ENCODE data around the gene MAP4K3.
"Not testable (repeated sequence)": the region's sequence is repeated elsewhere in the genome, so short reads cannot be mapped to it uniquely, and the experiment has no call there.

Gene MAP4K3

DNA sequence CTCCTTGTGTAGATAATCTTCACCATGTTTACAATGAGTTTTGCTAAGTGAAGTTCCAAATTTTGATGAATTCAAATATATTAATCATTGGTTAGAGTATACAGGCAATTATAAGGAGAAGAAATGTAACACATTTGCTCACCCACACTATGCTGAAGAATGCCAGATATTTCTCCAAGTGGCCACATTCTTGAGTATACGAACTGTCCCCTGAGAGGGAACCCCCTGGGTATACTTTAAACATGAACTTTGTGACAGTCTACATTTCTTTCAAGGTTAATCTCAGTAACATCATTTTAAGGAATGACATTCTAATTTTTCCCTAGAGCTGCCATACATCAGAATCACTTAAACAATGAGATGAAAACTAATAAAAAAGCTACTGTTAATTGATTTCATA lies 153.5 kb downstream of the MAP4K3 start:
- DNase-seq (ENCODE audit: low spot score in 2 of 2) (no peak), ATAC-seq (no peak)
- Mint-ChIP-seq H3K27ac (no peak overlapping the region), H3K4me3 (no peak overlapping the region), H3K36me3 (peaks cover 25% of the 10 kb centered on the region), H3K9me3 (no peaks in the 10 kb centered on the region), H3K4me1 (no peaks in the 10 kb centered on the region)

DNA sequence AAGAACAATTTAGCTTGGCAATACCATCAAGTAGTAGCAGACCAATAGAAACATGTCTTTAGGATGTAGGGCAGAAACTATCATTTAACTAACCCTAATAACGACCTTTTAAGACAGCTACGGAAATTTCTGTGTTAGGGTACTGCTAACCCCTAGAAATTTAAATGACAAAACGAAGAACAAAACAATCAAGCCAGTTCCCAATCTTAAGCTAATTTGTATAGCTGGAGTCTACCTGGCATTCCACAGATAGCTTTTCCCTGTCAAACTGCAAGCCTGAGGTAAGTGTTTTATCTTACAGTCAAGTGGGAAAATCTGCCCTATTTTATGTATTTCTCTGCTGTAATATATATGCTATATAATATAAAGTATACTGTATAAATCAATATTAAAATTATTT lies 155.7 kb downstream of the MAP4K3 start:
- Mint-ChIP-seq H3K9me3 (no peaks in the 10 kb centered on the region), H3K36me3 (peaks cover 21% of the 10 kb centered on the region), H3K27ac (no peak overlapping the region), H3K4me3 (no peak overlapping the region), H3K4me1 (no peaks in the 10 kb centered on the region)
- no peak for DNase-seq (ENCODE audit: low spot score in 2 of 2)
- ATAC-seq = no peak

DNA sequence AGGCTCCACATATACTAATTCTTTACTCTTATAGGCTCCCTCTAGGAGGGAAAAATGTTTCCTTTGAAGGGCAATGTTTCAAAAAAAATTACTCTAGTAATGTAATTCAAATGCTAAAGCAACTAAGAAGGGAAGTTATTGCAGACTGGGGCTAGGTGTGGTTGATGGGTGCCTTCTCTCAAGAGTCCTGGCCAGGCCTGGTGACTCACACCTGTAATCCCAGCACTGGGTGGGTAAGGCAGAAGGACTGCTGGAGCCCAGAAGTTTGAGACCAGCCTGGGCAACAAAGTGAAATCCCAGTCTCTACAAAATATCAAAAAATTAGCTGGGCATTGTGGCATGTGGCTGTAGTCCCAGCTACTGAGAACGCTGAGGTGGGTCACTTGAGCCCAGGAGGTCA lies 162.1 kb downstream of the MAP4K3 start:
- Mint-ChIP-seq H3K36me3 (peaks cover 44% of the 10 kb centered on the region), H3K9me3 (no peaks in the 10 kb centered on the region), H3K27ac (no peak overlapping the region), H3K4me3 (no peak overlapping the region), H3K4me1 (no peaks in the 10 kb centered on the region)
- ATAC-seq = no peak
- no peak for DNase-seq (ENCODE audit: low spot score in 2 of 2)

DNA sequence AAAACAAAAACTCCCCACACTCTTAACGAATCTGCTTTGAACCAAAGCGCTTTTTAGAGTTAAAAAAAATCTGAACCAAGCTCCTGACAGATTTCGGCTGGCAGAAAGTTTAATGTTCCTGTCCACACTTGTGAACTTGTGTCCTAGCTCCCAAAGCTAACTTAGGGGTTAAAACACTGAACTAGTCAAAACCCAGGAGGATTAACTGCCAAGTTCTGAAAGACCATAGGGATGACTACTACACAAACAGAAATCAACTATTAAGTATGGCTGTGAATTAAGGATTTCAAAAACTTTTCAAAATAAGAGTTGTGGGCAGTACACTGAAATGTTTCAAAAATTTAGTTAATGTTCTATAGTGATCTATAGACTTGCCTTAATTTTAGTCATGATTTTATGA lies 167.1 kb downstream of the MAP4K3 start:
- Mint-ChIP-seq H3K4me1 (peaks cover 17% of the 10 kb centered on the region), H3K4me3 (no peak overlapping the region), H3K9me3 (no peaks in the 10 kb centered on the region), H3K27ac (no peak overlapping the region), H3K36me3 (peaks cover 32% of the 10 kb centered on the region)
- ATAC-seq (no peak), DNase-seq (ENCODE audit: low spot score in 2 of 2) (no peak)

DNA sequence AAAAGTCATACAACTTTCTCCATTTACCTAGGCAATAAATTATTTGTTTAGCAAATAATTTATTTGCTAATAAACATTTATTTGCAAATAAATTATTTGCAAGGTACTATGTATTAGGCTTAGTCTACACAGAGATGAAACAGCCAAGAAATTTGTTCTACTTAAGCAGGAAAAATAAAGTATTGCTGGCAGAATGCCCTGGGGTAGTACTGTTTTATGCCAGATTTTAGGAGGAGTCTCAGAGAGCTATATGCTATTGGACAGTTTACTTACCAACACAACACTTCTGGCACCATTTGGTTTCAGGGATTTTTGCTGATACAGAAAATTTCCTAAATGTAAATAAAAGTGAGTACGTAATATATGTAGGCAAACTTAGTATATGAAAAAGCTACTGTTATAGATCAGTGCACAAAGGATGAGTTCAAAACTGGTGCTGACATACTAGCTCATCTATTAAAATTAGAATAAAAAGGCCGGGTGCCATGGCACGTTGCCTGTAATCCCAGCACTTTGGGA lies 170.1 kb downstream of the MAP4K3 start:
- Mint-ChIP-seq H3K9me3 (no peaks in the 10 kb centered on the region), H3K4me3 (no peak overlapping the region), H3K27ac (peak overlapping the region; percentile 23), H3K4me1 (peaks cover 21% of the 10 kb centered on the region), H3K36me3 (peaks cover 22% of the 10 kb centered on the region)
- ATAC-seq (no peak), DNase-seq (ENCODE audit: low spot score in 2 of 2) (no peak)

DNA sequence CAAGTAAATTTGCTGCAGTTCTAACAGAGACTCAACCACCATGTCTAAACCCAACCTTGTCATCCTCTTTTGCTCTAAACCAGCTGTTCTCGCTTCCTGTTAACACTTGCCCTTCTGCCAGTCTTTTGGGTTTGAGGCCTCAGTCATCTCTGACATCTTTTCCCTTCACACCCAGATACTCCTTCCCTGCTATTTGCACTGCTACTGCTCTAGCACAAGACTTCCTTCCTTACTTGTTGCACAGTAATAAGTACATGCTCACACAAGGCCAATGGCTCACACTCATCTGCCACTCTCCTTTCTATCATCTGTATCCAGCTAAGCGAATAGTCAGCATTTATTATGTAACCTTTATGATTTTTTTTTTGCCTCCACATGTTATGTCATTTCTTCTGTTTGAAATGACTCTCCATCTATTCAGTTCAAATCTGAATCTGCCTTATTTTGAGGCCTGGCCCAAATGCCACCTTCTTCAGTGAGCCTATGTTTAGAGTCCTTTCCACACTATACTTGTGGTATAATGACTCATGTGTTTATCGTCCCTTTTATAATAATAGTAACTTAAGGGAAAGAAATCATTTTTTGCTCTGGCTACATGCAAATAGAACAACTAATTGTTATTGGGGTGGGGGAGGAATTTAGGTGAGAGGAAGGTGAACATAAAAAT lies 170.8 kb downstream of the MAP4K3 start:
- ATAC-seq (peak; percentile 94), DNase-seq (ENCODE audit: low spot score in 2 of 2) (peak; percentile 3 to 67)
- H3K36me3 Mint-ChIP-seq = peaks cover 21% of the 10 kb centered on the region
- no peaks in the 10 kb centered on the region for H3K9me3 Mint-ChIP-seq
- peak overlapping the region; percentile 23 for H3K27ac Mint-ChIP-seq
- peak overlapping the region; percentile 1 for H3K4me3 Mint-ChIP-seq
- peaks cover 21% of the 10 kb centered on the region for H3K4me1 Mint-ChIP-seq

DNA sequence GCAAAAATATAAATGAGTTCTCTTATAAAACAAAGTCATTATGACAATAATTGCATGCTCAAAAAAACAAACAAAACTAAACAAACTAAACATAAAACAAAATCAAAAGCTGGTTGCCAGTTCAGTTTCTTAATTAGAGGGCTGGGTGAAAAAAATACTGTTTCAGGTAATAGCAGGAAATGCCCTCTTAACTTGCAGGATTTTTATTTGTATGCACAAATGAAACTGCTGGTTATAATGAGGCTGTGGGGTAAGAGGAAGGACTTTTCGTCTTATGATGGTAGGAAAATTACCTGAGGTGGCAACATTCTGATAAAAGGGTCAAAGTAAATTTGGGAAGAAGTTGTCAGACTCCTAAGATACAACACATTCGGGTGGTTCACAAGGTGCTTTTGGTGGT lies 171.8 kb downstream of the MAP4K3 start:
- Mint-ChIP-seq H3K9me3 (no peaks in the 10 kb centered on the region), H3K36me3 (peaks cover 16% of the 10 kb centered on the region), H3K4me3 (no peak overlapping the region), H3K27ac (peak overlapping the region; percentile 41), H3K4me1 (peaks cover 21% of the 10 kb centered on the region)
- no peak for ATAC-seq
- DNase-seq (ENCODE audit: low spot score in 2 of 2) = no peak

DNA sequence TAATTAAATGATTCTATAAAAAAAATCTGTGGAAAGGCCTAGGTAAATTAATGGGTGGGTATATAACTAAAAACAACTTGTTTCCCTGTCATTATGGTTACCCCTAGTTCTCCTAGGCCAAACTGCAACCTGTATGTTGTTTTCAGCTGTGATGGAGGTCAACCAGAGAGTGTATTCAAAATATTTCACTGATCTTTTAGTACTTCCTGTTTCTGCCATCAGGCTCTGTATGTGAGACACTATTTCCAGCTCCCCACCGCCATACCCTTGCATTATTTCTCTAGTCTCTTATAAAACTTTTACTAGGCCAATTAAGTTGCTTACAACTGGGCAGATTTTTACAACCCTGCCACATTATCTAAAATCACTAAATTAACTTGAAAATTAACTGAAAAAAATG lies 172.4 kb downstream of the MAP4K3 start:
- Mint-ChIP-seq H3K4me1 (peaks cover 21% of the 10 kb centered on the region), H3K36me3 (peaks cover 15% of the 10 kb centered on the region), H3K4me3 (no peak overlapping the region), H3K9me3 (no peaks in the 10 kb centered on the region), H3K27ac (peak overlapping the region; percentile 41)
- no peak for DNase-seq (ENCODE audit: low spot score in 2 of 2)
- no peak for ATAC-seq

DNA sequence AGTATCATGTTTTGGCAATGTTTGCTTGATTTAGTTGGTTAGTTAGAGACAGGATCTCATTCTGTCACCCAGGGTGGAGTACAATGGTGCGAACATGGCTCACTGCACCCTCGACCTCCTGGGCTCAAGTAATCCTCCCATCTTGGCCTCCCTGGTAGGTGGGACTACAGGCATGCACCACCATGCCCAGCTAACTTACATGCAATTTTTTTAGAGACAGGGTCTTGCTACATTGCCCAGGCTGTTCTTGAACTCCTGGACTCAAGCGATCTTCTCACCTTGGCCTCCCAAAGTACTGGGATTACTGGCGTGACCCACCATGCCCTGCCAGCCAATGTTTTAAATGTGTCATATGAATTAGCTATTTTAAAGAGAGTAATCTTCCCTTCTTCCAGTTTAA lies 177.0 kb downstream of the MAP4K3 start:
- DNase-seq (ENCODE audit: low spot score in 2 of 2) (no peak), ATAC-seq (no peak)
- Mint-ChIP-seq H3K36me3 (peaks cover 18% of the 10 kb centered on the region), H3K9me3 (no peaks in the 10 kb centered on the region), H3K27ac (no peak overlapping the region), H3K4me1 (peaks cover 5% of the 10 kb centered on the region), H3K4me3 (no peak overlapping the region)

DNA sequence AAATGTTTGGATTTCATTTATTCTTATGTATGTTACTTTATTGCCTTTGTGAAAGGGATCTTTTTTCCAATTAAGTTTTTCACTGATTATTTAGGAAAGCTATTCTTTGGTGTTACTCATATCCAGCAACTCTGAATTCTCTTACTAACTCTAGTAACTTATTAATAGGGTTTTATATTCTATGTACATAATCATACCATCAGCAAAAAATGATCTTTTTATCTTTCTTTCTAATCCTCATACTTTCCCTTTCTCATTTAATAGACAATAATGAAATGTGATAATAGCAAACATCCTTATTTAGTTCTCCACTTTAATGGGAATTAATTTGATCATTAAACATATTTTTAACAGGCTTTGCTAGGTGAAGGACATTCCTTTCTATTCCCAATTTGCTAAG lies 181.0 kb downstream of the MAP4K3 start:
- ATAC-seq = no peak
- Mint-ChIP-seq H3K4me3 (no peak overlapping the region), H3K36me3 (peaks cover 18% of the 10 kb centered on the region), H3K4me1 (no peaks in the 10 kb centered on the region), H3K27ac (no peak overlapping the region), H3K9me3 (no peaks in the 10 kb centered on the region)
- no peak for DNase-seq (ENCODE audit: low spot score in 2 of 2)

DNA sequence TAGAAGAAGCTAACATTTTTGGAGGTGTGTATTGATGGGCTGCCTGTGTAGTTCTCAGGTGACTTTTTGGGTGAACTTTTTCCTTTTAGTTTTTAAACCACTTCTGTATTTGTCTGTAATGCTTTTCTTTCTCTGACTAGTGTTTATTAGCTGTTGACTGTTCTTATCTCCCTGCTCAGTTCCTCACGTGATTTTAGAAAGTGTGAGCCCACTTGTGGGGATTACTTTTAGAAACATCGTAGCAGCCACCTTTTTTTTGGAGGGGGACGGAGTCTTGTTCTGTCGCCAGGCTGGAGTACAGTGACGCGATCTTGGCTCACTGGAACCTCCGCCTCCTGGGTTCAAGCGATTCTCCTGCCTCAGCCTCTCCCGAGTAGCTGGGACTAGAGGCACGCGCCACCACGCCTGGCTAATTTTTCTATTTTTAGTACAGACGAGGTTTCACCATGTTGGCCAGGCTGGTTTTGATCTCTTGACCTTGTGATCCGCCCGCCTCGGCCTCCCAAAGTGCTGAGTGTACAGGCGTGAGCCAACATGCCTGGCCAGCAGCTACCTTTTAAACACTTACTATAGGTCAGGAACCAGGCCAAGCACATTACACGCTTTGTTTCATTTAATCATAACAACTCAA lies 184.1 kb downstream of the MAP4K3 start:
- Mint-ChIP-seq H3K36me3 (peaks cover 12% of the 10 kb centered on the region), H3K4me1 (no peaks in the 10 kb centered on the region), H3K27ac (no peak overlapping the region), H3K9me3 (no peaks in the 10 kb centered on the region), H3K4me3 (no peak overlapping the region)
- DNase-seq (ENCODE audit: low spot score in 2 of 2) = no peak
- no peak for ATAC-seq

DNA sequence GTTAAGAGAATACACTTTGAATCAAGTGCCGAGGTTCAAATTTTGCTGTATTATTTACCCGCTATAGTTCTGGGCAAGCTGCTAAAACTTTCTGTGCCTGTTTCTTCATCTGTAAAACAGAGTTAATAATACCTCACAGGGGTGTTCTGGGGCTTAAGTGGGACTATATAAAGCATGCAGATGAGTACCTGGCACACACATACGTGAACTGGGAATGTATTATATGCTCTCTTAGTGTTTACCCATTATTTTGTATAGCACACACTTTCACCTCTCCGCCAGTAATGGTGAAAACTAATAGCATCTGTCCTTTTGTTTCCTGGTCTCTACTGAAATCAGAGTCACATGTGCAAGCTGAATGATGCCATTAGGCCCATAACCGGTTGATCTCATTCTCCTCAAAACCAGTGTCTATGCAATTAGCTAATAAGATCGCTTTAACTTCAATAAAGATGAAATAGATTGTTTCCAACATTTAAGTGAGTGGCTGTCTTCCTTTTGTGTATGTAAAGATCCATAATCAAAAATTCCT lies 189.5 kb downstream of the MAP4K3 start:
- DNase-seq (ENCODE audit: low spot score in 2 of 2) (no peak), ATAC-seq (no peak)
- H3K9me3 Mint-ChIP-seq = no peaks in the 10 kb centered on the region
- H3K4me3 Mint-ChIP-seq = no peak overlapping the region
- H3K27ac Mint-ChIP-seq = no peak overlapping the region
- no peaks in the 10 kb centered on the region for H3K36me3 Mint-ChIP-seq
- peaks cover 13% of the 10 kb centered on the region for H3K4me1 Mint-ChIP-seq

DNA sequence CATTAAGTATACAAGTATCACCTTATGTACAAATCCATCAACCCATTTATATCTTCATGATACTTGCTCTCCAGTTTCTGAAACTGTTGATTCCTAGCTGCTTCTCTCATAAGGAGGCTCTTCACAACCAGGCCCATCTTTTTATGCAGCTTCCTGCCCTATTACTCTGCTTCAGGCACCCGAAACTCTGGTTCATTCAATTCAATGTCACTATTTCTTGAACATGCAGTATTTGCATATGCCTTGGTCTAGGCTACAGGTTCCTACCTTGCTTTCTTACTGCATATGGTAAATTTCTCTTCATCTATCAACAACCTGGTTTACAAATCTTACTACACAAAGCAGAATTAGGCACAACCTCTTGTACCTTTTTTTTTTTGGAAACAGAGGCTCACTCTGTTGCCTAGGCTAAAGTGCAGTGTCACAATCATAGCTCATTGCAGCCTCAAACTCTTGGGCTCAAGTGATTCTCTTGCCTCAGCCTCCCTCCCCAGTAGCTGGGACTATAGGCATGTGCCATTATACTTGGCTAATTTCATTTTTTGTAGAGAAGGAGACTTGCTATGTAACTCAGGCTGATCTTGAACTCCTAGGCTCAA lies 190.6 kb downstream of the MAP4K3 start:
- Mint-ChIP-seq H3K27ac (no peak overlapping the region), H3K4me1 (peaks cover 13% of the 10 kb centered on the region), H3K9me3 (no peaks in the 10 kb centered on the region), H3K4me3 (no peak overlapping the region), H3K36me3 (no peaks in the 10 kb centered on the region)
- ATAC-seq = no peak
- no peak for DNase-seq (ENCODE audit: low spot score in 2 of 2)

DNA sequence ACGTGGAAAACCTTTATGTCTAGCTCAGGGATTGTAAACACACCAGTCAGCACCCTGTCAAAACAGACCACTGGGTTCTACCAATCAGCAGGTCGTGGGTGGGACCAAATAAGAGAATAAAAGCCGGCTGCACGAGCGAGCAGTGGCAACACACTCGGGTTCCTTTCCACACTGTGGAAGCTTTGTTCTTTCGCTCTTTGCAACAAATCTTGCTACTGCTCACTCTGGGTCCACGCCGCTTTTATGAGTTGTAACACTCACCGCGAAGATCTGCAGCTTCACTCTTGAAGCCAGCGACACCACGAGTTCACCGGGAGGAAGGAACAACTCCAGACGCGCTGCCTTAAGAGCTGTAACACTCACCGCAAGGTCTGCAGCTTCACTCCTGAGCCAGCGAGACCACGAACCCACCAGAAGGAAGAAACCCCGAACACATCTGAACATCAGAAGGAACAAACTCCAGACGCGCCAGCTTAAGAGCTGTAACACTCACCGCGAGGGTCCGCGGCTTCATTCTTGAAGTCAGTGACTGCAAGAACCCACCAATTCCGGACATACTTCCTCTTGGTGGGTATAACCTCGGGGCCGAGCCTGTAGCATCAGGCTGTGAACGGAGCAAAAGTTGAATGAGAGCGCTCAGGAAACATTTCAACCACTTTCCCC lies 192.0 kb downstream of the MAP4K3 start:
- DNase-seq (ENCODE audit: low spot score in 2 of 2) (peak; percentile 10 to 61), ATAC-seq (peak; percentile 81)
- Mint-ChIP-seq H3K4me1 (peaks cover 13% of the 10 kb centered on the region), H3K4me3 (peak overlapping the region; percentile 81), H3K27ac (peak overlapping the region; percentile 88)
- not testable (repeated sequence) for H3K9me3 Mint-ChIP-seq, H3K36me3 Mint-ChIP-seq

DNA sequence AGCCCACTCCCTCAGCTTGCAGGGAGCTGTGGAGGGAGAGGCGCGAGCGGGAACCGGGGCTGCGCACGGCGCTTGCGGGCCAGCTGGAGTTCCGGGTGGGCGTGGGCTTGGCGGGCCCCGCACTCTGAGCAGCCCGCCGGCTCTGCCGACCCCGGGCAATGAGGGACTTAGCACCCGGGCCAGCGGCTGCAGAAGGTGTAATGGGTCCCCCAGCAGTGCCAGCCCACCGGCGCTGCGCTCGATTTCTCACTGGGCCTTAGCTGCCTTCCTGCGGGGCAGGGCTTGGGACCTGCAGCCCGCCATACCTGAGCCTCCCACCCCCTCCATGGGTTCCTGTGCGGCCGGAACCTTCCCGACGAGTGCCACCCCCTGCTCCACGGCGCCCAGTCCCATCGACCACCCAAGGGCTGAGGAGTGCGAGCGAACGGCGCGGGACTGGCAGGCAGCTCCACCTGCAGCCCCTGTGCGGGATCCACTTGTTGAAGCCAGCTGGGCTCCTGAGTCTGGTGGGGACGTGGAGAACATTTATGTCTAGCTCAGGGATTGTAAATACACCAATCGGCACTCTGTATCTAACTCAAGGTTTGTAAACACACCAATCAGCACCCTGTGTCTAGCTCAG lies 192.7 kb downstream of the MAP4K3 start:
- DNase-seq (ENCODE audit: low spot score in 2 of 2); H3K9me3 Mint-ChIP-seq; H3K36me3 Mint-ChIP-seq; ATAC-seq: not testable (repeated sequence)
- peak overlapping the region; percentile 88 for H3K27ac Mint-ChIP-seq
- H3K4me1 Mint-ChIP-seq = peaks cover 13% of the 10 kb centered on the region
- H3K4me3 Mint-ChIP-seq = peak overlapping the region; percentile 81
